ENCODE measurements around the gene FLVCR2.

The FLVCR2 gene

DNA sequence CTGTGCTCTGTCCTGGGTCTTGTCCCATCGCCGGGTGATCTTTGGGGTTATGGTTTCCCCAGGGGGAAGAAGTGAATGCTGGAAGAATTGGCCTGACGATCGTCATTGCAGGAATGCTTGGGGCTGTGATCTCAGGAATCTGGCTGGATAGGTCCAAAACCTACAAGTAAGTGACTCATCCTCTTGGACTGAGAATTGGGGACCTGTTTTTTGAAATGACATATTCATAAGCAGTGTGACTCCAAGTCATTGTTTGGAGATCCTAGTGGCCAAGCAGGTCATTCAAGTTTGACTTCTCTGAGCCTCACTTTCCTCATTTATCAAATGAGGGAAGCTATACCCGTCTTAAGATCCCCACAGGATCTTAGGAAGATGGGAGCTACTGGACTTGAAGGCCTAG, 56.4 kb downstream of the FLVCR2 start:
- no peak for DNase-seq

DNA sequence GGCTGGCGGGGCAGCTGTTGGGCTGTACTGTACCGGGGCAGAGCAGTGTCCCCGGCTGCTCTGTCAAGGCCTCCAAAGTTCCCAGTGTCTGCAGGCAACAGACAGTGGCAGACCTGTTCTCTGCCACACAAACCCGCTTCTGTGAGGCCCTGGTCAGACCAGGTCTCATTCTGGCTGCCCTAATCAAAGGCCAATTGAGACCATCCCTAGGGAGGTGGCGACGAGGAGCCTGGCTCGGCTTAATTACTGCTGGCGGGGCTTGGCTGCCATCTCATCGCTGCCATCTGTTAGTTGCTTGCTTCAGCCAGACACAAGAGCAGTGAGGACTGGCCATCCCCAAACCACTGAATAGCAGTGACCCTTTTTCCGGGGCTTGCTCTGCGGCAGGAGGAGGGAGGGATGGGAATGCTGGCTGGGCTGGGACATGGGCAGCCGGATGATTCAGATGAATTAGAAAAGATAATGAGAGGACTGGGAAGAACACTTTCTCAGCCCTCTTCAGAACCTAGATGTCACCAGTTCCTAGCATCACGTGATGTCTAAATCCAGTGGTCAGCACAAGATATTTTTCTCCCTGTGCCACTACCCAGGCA, 57.8 kb downstream of the FLVCR2 start:
- DNase-seq = no peak

GRCh38 chr14:75640876-75641275, 62.5 kb downstream of the FLVCR2 start:
- no peak for DNase-seq

GRCh38 chr14:75643985-75644384, 65.6 kb downstream of the FLVCR2 start:
- DNase-seq = no peak

GRCh38 chr14:75645056-75645455, 66.6 kb downstream of the FLVCR2 start:
- DNase-seq = no peak

GRCh38 chr14:75646762-75647161, 68.3 kb downstream of the FLVCR2 start:
- no peak for DNase-seq

GRCh38 chr14:75647640-75648039, 69.2 kb downstream of the FLVCR2 start:
- DNase-seq = no peak

DNA sequence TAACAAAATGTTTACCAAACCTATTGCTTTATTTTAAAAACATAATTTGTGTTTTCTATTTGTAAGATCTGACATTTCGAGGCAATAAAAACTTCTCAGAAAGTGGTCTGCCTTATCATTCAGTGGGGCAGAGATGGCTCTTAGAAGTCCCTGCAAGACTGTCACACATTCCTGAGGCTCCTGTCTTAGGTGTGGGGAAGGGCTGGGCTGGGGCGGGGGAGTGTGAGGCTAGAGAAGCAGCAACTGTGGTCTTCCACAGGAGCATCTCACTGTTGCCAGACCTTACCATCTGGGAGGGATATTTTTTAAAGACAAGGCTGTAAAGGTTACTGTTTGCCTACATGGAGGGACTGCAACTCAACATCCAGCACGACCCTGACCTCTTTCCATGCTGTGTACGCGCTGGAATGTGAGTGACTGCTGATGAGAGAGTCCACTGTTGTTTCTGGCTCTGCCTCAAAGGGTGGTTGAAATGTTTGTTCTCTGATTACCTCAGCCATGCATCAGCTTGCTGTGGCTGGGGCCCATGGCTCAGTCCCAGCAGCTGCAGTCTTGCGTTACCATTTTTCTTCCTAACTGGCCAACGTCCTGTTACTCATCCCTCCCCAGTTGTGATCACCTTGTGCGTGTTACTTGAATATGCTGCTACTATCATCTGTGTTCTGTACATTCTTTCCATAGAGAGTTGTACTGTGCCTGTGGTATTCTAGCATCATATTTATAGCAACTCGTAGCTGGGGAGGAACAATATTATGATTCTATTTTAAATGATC, 69.8 kb downstream of the FLVCR2 start:
- peak; percentile 72 for DNase-seq

DNA sequence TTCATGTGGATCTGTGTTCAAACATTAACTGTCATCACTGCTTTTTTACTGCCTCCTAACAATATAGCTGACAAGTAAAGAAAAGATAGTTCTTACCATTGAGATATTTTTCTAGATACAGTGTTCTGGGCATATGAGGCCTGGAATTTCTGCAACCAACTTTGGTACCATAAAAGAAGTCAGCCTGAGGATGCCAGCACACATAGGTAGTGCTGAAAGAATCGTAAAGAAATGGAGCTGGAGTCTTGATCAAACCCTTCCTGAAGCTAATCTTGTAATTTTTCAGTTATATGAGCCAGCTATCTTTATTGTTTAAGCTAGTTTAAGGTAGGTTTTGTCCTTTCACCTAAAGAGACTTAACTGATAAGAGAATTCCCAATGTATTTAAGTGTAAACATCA, 70.9 kb downstream of the FLVCR2 start:
- no peak for DNase-seq

DNA sequence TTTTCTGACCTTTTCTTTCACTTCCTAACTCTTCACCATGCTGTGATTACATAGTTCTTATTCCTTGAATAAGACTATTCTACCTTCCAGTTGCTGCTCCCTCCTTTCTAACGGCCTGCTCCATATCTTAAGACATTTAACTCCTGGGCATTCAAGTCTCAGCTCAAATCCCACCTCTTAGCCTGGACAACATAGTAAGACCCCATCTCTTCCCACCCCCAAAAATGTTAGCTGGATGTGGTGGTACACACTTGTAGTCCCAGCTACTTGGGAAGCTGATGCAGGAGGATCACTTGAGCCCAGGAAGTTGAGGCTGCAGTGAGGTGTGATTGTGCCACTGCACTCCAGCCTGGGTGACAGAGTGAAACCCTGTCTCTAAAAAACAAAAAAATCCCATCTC, 71.4 kb downstream of the FLVCR2 start:
- DNase-seq = no peak

DNA sequence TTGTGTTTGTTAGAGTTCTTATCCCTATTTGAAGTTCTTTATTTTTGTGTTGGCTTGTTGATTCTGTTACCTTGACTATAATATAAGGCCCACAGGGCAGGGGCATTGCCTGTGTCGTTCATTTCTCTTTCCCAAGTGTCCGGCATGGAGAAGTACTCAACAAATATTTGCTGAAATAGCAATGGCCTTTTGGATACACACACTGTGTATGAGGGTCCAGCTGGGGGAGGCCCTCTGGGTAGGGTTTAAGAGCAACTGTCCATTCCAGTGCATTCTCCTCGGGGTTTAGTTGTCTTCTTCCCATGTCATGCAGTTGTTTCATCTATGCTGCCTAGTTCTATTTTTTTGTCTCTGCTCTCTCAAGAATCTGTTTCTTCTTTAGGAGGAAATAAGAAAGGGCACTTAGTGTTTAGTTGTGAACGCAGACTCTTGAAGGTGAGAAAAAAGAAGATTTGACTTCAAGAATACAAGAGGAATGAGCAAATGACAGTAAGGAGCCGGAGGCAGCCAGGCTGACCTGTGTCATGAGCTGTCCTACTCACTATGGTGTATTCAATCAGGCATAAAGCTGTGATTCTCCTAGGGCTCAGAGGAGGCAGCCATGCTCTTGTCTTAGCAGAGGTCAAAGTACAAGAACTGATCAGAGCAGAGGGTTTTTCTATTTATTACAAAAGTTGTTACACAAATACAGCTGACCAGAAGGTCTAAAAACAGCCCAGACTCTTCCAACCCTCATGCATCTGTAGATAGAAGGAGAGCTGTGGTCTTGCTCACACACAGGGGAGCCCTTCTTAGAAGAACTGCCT, 72.0 kb downstream of the FLVCR2 start:
- DNase-seq = no peak

DNA sequence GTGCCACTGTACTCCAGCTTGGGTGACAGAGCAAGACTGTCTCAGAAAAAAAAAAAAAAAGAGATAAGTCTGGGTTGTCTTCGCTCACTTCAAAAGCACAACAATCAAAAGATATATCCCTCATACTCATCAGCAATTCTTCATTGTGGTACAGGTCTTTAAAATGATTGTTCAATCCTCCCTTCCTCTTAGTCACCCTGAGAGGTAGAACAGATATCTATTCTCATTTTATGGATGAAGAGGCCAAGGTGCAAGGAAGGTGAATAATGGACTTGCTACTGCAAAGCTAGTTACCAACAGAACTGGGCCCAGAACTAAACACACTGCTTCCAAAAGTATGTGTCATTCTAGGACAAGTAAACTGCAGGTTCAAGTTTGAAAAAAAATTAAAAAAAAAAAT, 75.1 kb downstream of the FLVCR2 start:
- no peak for DNase-seq

DNA sequence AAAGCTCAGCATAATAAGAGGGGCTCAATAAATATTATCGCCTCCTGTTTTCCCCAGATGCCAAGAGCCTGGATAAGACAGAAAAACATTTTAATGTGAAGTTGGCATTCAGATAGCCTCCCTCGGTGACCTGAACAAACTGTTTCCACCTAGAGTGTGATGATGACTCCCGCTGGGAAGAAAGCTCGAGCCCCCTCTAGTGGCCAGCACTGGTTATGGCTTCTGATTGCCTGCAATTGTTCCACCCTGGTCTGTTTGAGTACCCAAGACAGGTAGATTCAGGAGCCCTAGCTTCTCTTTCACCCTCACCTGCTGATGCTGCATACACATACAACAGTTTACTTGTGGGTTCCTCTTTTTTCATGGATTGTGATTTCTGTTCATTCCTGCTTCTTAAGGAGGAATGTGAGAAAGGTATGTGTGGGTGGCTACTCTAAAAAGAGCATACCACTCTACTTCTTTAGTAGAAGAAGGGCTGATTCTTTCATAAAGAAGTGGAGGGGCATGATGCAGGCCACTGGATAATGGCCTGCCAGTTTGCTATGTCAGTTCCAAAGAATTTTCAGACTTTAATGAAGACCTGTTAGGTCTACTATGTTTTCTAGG, 75.8 kb downstream of the FLVCR2 start:
- DNase-seq = peak; percentile 55

DNA sequence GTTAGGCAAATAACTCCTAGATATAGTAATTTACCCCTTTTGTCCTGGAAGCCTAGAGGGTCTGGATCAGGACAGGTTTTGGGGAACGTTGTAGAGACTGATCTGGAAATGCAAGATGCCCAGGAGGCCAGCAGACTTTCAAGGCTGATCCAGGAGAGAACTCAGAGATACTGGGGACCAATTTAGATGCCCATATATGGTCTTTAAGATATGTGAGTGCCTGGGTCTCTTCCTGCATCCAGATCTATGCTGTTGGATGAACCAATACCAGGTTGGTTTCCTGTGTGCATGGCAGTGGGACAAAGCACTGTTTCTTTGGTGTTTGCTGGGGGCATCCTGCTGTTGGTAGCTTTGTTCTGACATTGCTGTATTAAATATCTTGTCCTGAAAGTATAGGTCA, 76.8 kb downstream of the FLVCR2 start:
- DNase-seq = no peak

GRCh38 chr14:75657331-75657730, 78.9 kb downstream of the FLVCR2 start:
- no peak for DNase-seq

DNA sequence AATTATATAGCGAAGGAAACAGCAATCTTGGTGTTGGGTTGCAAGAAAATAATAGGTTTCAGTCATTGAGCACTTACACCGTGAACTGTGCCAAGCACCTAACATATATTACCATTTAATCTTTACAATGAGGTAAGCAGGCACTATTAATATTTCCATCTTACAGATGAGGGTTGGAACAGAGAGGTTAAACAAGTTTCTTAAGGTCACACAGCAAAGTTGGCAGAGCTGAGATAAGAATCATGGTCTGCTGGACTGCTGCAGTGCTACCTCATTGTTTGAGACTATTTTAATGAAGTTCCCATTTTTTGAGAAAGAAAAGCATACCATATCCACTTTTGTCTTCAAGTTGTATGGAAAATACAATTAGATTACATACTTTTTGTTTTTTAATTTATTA, 80.5 kb downstream of the FLVCR2 start:
- no peak for DNase-seq

DNA sequence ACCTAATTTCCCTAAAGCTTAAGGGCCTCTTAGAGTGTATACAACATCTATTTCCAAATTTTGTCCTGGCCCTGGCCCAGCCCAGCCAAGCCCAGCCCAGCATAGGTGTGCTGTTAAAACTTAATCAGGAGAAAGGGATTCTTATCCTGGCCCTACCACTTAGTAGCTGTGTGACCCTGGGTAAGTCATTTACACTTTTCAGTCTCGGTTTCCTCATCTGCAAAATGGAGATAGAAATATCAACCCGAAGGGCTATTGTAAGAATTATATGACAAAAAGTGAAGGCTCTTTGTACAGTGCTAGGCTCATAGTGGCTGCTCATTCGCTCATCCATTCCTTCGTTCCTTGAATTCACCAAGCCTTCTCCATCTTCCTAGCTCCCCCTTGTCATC, 81.8 kb downstream of the FLVCR2 start:
- no peak for DNase-seq

GRCh38 chr14:75660630-75661498, 82.4 kb downstream of the FLVCR2 start, which contains the start of the genes ERG28 and TTLL5:
Gene ERG28 (minus strand): TSS chr14:75660876. CDS start chr14:75657502, 3,374 bp downstream.
Gene TTLL5 (plus strand): TSS chr14:75661246. CDS start chr14:75663150, 1,904 bp downstream.
- DNase-seq = peak; percentile 98

GRCh38 chr14:75661499-75661814, 83.0 kb downstream of the FLVCR2 start:
- DNase-seq = no peak

DNA sequence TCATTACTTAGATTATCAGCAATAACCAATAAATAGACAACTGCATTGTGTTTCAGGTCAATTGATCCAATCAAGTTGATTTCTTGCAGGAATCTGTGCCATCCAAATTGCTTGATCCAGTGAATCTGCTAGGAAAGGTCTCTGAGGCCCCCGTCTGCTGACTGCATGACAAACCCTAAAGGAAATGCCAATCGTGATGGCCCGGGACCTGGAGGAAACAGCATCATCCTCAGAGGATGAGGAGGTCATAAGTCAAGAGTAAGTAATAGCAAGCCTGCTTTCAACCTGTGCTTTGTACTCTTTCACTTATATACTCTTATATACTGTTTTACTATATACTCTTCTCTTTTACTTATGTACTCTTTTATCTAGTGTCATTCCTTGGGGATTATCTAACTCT, 84.5 kb downstream of the FLVCR2 start:
- no peak for DNase-seq

- no peak for DNase-seq
These were observed 88.8 kb downstream of the FLVCR2 start for GRCh38 chr14:75667099-75667765.
